Skeletal muscle tissue (tissue), 4 donors: ENCODE results near the gene NOL11. TPM values are rescaled to one million over a fixed set of nuclear protein-coding genes. Genes with fewer than 3 reads are reported as not detected.

Experiments used
- H3K27ac ChIP-seq: one replicate; pipeline ENCODE4 v1.7.0; 2013; ENCODE audit warnings: mild to moderate bottlenecking, low read depth, low read length, inconsistent platforms
- H3K27me3 ChIP-seq, 3 donors: one replicate each; pipeline ENCODE4 v1.7.0; 2013; ENCODE audit warnings: low read length in 3 of 3; ENCODE audit not compliant: control insufficient read depth in 3 of 3, insufficient read depth in 3 of 3
- H3K36me3 ChIP-seq, 3 donors: one replicate each; pipeline ENCODE4 v1.7.0; 2013; ENCODE audit warnings: low read length in 3 of 3; ENCODE audit not compliant: control insufficient read depth in 3 of 3, insufficient read depth in 3 of 3
- H3K4me1 ChIP-seq, 3 donors: one replicate each; pipeline ENCODE4 v1.7.0; 2013; ENCODE audit warnings: low read length in 3 of 3, mild to moderate bottlenecking in 3 of 3; ENCODE audit not compliant: control insufficient read depth in 3 of 3, insufficient read depth in 3 of 3
- H3K4me3 ChIP-seq, 3 donors: one replicate each; pipeline ENCODE4 v1.7.0; 2013; ENCODE audit warnings: low read length in 3 of 3
- H3K9ac ChIP-seq, 3 donors: one replicate each; pipeline ENCODE4 v1.7.0; 2013; ENCODE audit warnings: low read length in 3 of 3, mild to moderate bottlenecking in 3 of 3, moderate library complexity in 2 of 3, low read depth in 1 of 3
- H3K9me3 ChIP-seq, 3 donors: one replicate each; pipeline ENCODE4 v1.7.0; 2013; ENCODE audit warnings: low read length in 3 of 3; ENCODE audit not compliant: control insufficient read depth in 3 of 3
- total RNA-seq: library from RNA; depleted of rRNA; stranded (reverse); fragments of >200 nt; gene quantifications from one replicate; pipeline ENCODE4 v1.2.3, GENCODE V29; 2014
- donor health status: Osteomylitis.

NOL11 gene
- total RNA-seq, 1 donor from 2014 or later = 57.9 TPM

DNA sequence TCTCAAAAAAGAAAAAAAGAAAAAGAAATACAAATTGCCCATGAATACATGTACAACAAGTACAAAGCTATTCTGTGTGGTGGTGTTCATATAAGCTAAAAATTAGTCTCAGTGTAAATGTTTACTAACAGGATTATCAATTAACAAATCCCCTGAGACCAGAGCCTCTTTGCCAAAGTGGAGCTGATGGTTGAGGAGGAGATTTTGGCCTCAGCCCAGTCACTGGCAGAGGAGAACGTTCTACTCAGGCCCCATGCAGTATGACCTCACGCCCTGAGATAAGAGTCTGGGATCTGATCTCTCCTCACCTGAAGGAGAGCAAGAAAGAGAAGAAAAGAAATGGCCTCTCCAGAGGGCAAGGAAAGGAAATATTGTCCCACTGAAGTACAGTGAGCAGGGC lies 35.5 kb upstream of the NOL11 start:
- Histone ChIP-seq H3K36me3 (no peaks in the 10 kb centered on the region), H3K9me3 (no peaks in the 10 kb centered on the region), H3K4me1 (no peaks in the 10 kb centered on the region), H3K27me3 (no peaks in the 10 kb centered on the region), H3K27ac (no peak overlapping the region), H3K4me3 (no peak overlapping the region), H3K9ac (no peak overlapping the region)

GRCh38 chr17:67685351-67685750 lies 32.4 kb upstream of the NOL11 start:
- Histone ChIP-seq H3K4me3 (no peak overlapping the region), H3K36me3 (no peaks in the 10 kb centered on the region), H3K27ac (no peak overlapping the region), H3K9me3 (no peaks in the 10 kb centered on the region), H3K4me1 (no peaks in the 10 kb centered on the region), H3K9ac (no peak overlapping the region), H3K27me3 (no peaks in the 10 kb centered on the region)

GRCh38 chr17:67686241-67686640 lies 31.5 kb upstream of the NOL11 start:
- no peak overlapping the region for H3K27ac ChIP-seq
- no peaks in the 10 kb centered on the region for H3K36me3 ChIP-seq

DNA sequence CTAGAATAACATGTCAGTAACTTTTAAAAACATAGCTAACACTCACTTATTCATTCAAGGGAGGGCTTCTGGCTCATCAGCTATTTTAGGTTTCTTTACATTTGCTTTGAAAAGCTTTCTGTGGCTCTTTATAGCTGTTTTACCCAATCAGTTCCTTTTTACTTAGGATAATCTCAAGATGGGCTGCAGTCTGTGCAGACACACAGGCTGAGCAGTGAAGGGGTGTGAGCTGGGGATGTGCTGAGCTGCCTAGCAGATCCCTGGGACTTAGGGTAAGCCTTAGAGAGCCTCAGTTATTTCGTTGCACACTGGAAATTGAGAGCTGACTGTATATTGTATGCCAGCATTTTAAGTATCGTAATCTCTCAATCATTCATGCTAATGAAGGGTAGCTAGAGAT lies 30.2 kb upstream of the NOL11 start:
- no peaks in the 10 kb centered on the region for H3K4me1 ChIP-seq
- no peaks in the 10 kb centered on the region for H3K27me3 ChIP-seq
- no peak overlapping the region for H3K27ac ChIP-seq
- no peaks in the 10 kb centered on the region for H3K9me3 ChIP-seq
- H3K36me3 ChIP-seq = no peaks in the 10 kb centered on the region
- no peak overlapping the region for H3K9ac ChIP-seq
- H3K4me3 ChIP-seq = no peak overlapping the region

More at GRCh38 chr17:67686241-67686640, 31.5 kb upstream of the NOL11 start:
- Histone ChIP-seq H3K9me3 (no peaks in the 10 kb centered on the region), H3K4me3 (no peak overlapping the region), H3K27me3 (no peaks in the 10 kb centered on the region), H3K9ac (no peak overlapping the region), H3K4me1 (no peaks in the 10 kb centered on the region)

DNA sequence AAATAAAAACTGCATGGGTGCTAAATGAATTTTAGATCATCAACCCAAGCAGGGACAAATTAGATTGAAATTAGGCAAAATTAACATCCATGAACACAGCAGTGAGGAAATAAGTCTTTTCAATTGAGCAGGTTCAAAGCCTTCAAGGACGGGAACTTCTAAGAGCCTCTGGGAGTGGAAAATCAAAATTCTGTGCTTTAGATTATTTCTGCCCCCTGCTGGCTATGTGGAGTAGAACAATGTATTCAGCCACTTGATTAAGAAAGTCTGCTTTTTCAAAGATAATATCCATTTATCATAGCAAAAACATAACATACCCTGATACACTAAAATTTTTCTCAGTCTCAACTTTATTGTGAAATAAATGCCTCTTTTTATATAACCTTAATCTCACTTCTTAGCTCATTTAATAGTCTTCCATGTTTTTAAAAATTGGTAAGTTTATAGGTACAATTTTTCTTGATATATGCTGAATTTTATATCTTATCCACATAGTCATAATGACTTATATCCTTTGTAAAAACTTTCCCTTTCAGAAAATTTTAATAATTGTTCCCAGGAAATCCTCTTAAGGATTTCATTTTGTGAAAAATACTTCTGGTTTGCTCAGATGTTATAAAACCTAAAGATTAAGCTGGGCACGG lies 28.1 kb upstream of the NOL11 start:
- Histone ChIP-seq H3K4me3 (no peak overlapping the region), H3K9ac (no peak overlapping the region), H3K4me1 (no peaks in the 10 kb centered on the region), H3K27me3 (no peaks in the 10 kb centered on the region), H3K27ac (no peak overlapping the region), H3K36me3 (peaks cover 0 to 4% (median 0%) of the 10 kb centered on the region in 3 donors), H3K9me3 (no peaks in the 10 kb centered on the region)

GRCh38 chr17:67693811-67694210 lies 23.9 kb upstream of the NOL11 start:
- H3K27ac ChIP-seq = no peak overlapping the region
- H3K27me3 ChIP-seq = no peaks in the 10 kb centered on the region
- H3K9ac ChIP-seq = no peak overlapping the region
- no peak overlapping the region for H3K4me3 ChIP-seq
- H3K9me3 ChIP-seq = no peaks in the 10 kb centered on the region
- H3K36me3 ChIP-seq = peaks cover 0 to 4% (median 0%) of the 10 kb centered on the region in 3 donors
- no peaks in the 10 kb centered on the region for H3K4me1 ChIP-seq

DNA sequence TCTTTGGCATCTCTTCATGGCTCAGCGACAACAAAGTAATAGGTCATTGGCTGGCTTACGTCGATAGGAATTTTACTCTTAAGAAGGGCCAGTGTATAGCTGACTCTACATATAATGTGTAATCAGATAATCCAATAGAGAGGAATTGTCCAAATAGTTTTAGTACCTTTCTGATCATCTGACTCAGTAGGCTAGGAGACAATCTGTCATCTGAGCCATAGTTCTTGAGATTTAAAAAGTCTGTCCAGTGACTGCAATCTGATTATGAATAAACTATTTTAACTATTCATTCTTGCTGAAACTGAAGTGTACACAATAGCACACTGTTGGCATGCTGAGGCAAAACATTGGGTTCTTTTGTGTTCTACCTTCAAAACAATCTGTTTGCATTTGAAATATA lies 21.4 kb upstream of the NOL11 start:
- no peaks in the 10 kb centered on the region for H3K27me3 ChIP-seq
- H3K4me3 ChIP-seq = no peak overlapping the region
- H3K27ac ChIP-seq = no peak overlapping the region
- H3K4me1 ChIP-seq = no peaks in the 10 kb centered on the region
- H3K9ac ChIP-seq = no peak overlapping the region
- no peaks in the 10 kb centered on the region for H3K9me3 ChIP-seq
- H3K36me3 ChIP-seq = peaks cover 0 to 4% (median 0%) of the 10 kb centered on the region in 3 donors

- Histone ChIP-seq H3K27me3 (no peaks in the 10 kb centered on the region), H3K36me3 (peaks cover 0 to 4% (median 0%) of the 10 kb centered on the region in 3 donors), H3K4me1 (no peaks in the 10 kb centered on the region), H3K9me3 (no peaks in the 10 kb centered on the region), H3K4me3 (no peak overlapping the region), H3K27ac (no peak overlapping the region), H3K9ac (no peak overlapping the region)
Observed at GRCh38 chr17:67696853-67697498, 20.8 kb upstream of the NOL11 start.

DNA sequence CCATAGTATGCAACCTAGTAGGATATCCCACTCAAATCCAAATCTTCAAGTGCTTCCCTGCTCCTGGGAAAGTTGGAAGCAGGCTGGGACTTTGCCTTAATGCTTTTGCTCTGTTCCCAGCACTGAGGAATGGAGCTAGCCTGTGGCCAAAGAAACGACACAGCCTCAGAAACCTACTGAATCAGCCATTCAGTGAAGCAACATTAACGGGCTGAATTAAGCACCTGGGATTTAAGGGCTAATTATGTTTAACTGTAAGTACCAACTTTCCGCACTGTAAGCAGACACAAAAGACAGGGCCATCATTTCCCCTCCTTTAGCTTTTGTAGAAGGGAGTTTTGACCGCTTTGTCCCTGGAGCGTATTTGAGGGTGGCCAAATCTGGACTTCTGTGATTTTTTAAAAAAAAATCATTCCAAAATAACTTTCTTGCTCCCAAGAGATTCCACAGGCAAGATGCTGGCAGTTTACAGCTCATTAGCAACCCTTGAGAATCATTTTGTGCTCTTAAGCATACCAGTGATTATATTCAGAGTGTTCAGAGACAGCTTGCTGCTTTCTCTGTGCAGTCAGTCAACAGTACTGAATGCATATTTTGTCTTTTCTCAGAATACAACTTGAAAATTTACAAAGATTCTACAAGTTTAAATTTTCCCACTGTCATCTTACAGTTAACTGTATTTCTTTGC lies 17.6 kb upstream of the NOL11 start:
- Histone ChIP-seq H3K27ac (no peak overlapping the region), H3K36me3 (no peaks in the 10 kb centered on the region), H3K4me3 (no peak overlapping the region), H3K27me3 (no peaks in the 10 kb centered on the region), H3K4me1 (no peaks in the 10 kb centered on the region), H3K9me3 (no peaks in the 10 kb centered on the region), H3K9ac (no peak overlapping the region)

DNA sequence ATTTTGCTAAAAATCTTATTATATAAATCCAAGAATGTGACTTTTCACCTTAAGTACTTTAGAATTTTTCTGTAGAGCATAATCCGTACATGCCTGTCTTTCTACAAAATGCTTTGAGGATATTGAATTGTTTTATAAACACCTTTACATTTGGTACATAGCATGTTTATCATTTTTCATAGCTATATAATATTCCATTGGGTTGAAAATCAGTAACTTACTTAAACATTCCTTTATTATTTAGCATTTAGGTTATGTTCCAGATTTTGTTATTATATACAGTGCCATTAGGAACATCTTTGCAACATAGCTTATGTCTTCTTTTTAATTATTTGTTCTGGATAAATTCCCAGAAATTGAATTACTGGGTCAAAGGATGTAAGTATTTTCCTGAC lies 17.0 kb upstream of the NOL11 start:
- no peaks in the 10 kb centered on the region for H3K4me1 ChIP-seq
- no peaks in the 10 kb centered on the region for H3K27me3 ChIP-seq
- H3K9ac ChIP-seq = no peak overlapping the region
- no peaks in the 10 kb centered on the region for H3K9me3 ChIP-seq
- H3K27ac ChIP-seq = no peak overlapping the region
- no peaks in the 10 kb centered on the region for H3K36me3 ChIP-seq
- H3K4me3 ChIP-seq = no peak overlapping the region
